WTC11 (cell line): ENCODE results near the gene COG5.

Source experiments
- CTCF ChIP-seq: fragments of 200-600 bp; IDR thresholded peaks from 2 replicates; pipeline ENCODE4 v1.8.0; 2022; ENCODE audit warnings: antibody characterized with exemption
- FOXK1 ChIP-seq: sonication (generic); formaldehyde crosslinking; IDR thresholded peaks from 2 replicates; pipeline ENCODE4 v1.8.0; 2022; ENCODE audit warnings: mild to moderate bottlenecking, moderate library complexity, missing genetic modification reagents
- JUN ChIP-seq: sonication (generic); formaldehyde crosslinking; IDR thresholded peaks from 2 replicates; pipeline ENCODE4 v1.8.0; 2023; ENCODE audit warnings: mild to moderate bottlenecking, missing genetic modification reagents
- SP1 ChIP-seq: sonication (generic); formaldehyde crosslinking; conservative IDR thresholded peaks from 2 replicates; pipeline ENCODE4 v1.8.1; 2022; ENCODE audit warnings: missing genetic modification reagents
- ZNF425 ChIP-seq: fragments of 250-450 bp; sonication (Bioruptor Pico); conservative IDR thresholded peaks from 2 replicates; pipeline ENCODE4 v1.9.0; 2021; ENCODE audit warnings: mild to moderate bottlenecking

GRCh38 chr7:107609811-107610261 lies 46.1 kb upstream of the COG5 start:
- TF ChIP-seq SP1 (no peak), CTCF (no peak), ZNF425 (CRISPR knock-in tag) (no peak), JUN (CRISPR knock-in tag) (no peak), FOXK1 (CRISPR knock-in tag) (no peak)
